HepG2 (cell line): ENCODE measurements around the gene ARIH2. TPM values are rescaled to one million over a fixed set of nuclear protein-coding genes. Genes with fewer than 3 reads are reported as not detected.

Source experiments
- BRF2 ChIP-seq: sonication (generic); formaldehyde crosslinking; IDR thresholded peaks from 2 replicates; pipeline ENCODE4 v1.8.1; 2022; ENCODE audit warnings: mild to moderate bottlenecking, missing genetic modification reagents
- HNRNPUL1 ChIP-seq: fragments of 200-400 bp; formaldehyde crosslinking; IDR thresholded peaks from 2 replicates; pipeline ENCODE4 v1.6.1; 2017; ENCODE audit warnings: low read depth, mild to moderate bottlenecking, low read length, moderate library complexity
- JUNB ChIP-seq: sonication (generic); formaldehyde crosslinking; IDR thresholded peaks from 2 replicates; pipeline ENCODE4 v1.8.0; 2022; ENCODE audit warnings: missing genetic modification reagents, mild to moderate bottlenecking, borderline replicate concordance
- KDM5B ChIP-seq: sonication (generic); formaldehyde crosslinking; IDR thresholded peaks from 2 replicates; pipeline ENCODE4 v1.4.0; 2020; ENCODE audit warnings: missing genetic modification reagents, mild to moderate bottlenecking, borderline replicate concordance
- NBN ChIP-seq: fragments of 450-650 bp; conservative IDR thresholded peaks from 2 replicates; pipeline ENCODE4 v1.6.1; 2017
- PCBP1 ChIP-seq: fragments of 200-400 bp; formaldehyde crosslinking; IDR thresholded peaks from 2 replicates; pipeline ENCODE4 v1.6.1; 2017; ENCODE audit warnings: mild to moderate bottlenecking, low read depth, low read length, borderline replicate concordance
- PITX1 ChIP-seq: sonication (generic); formaldehyde crosslinking; IDR thresholded peaks from 2 replicates; pipeline ENCODE4 v1.5.1; 2020; ENCODE audit warnings: mild to moderate bottlenecking, missing genetic modification reagents
- PRDM15 ChIP-seq: sonication (generic); formaldehyde crosslinking; IDR thresholded peaks from 2 replicates; pipeline ENCODE4 v1.4.0; 2020; ENCODE audit warnings: missing genetic modification reagents
- RAD51 ChIP-seq: fragments of 450-650 bp; IDR thresholded peaks from 2 replicates; pipeline ENCODE4 v1.6.1; 2016; ENCODE audit warnings: borderline replicate concordance
- SIN3B ChIP-seq: fragments of 150-350 bp; IDR thresholded peaks from 2 replicates; pipeline ENCODE4 v1.6.1; 2014; ENCODE audit warnings: low read length
- SMAD1 ChIP-seq: sonication (generic); formaldehyde crosslinking; IDR thresholded peaks from 2 replicates; pipeline ENCODE4 v1.4.0; 2020; ENCODE audit warnings: missing genetic modification reagents, low read depth, mild to moderate bottlenecking, borderline replicate concordance
- SRY ChIP-seq: sonication (generic); formaldehyde crosslinking; IDR thresholded peaks from 2 replicates; pipeline ENCODE4 v1.8.0; 2022; ENCODE audit warnings: mild to moderate bottlenecking, missing genetic modification reagents
- TEAD3 ChIP-seq: optimal IDR thresholded peaks from 2 replicates; pipeline ENCODE3; 2016; ENCODE audit warnings: borderline replicate concordance
- ZBTB34 ChIP-seq: sonication (generic); formaldehyde crosslinking; IDR thresholded peaks from 2 replicates; pipeline ENCODE4 v1.8.0; 2022; ENCODE audit warnings: mild to moderate bottlenecking, missing genetic modification reagents
- ZIK1 ChIP-seq: sonication (generic); formaldehyde crosslinking; IDR thresholded peaks from 2 replicates; pipeline ENCODE4 v1.5.0; 2020; ENCODE audit warnings: mild to moderate bottlenecking, low read depth, missing genetic modification reagents, borderline replicate concordance
- ZNF251 ChIP-seq: sonication (generic); formaldehyde crosslinking; IDR thresholded peaks from 2 replicates; pipeline ENCODE4 v1.9.0; 2021; ENCODE audit warnings: mild to moderate bottlenecking, missing genetic modification reagents
- ZNF260 ChIP-seq: sonication (generic); formaldehyde crosslinking; IDR thresholded peaks from 2 replicates; pipeline ENCODE4 v1.4.0; 2020; ENCODE audit warnings: missing genetic modification reagents, low read depth, mild to moderate bottlenecking, borderline replicate concordance
- ZNF331 ChIP-seq: sonication (generic); formaldehyde crosslinking; IDR thresholded peaks from 2 replicates; pipeline ENCODE4 v1.4.0; 2020; ENCODE audit warnings: missing genetic modification reagents
- ZNF678 ChIP-seq: sonication (generic); formaldehyde crosslinking; IDR thresholded peaks from 2 replicates; pipeline ENCODE4 v1.4.0; 2020; ENCODE audit warnings: mild to moderate bottlenecking, missing genetic modification reagents
- ZNF761 ChIP-seq: sonication (generic); formaldehyde crosslinking; conservative IDR thresholded peaks from 2 replicates; pipeline ENCODE4 v1.4.0; 2020; ENCODE audit warnings: mild to moderate bottlenecking, missing genetic modification reagents
- ZNF772 ChIP-seq: sonication (generic); formaldehyde crosslinking; IDR thresholded peaks from 2 replicates; pipeline ENCODE4 v1.5.0; 2020; ENCODE audit warnings: mild to moderate bottlenecking, missing genetic modification reagents
- ZUFSP ChIP-seq: sonication (generic); formaldehyde crosslinking; IDR thresholded peaks from 2 replicates; pipeline ENCODE4 v1.9.0; 2021; ENCODE audit warnings: missing genetic modification reagents, mild to moderate bottlenecking, borderline replicate concordance
- polyA plus RNA-seq, 8 experiments: library from polyadenylated mRNA; depleted of rRNA in 3 of 8; stranded (reverse) in 7 of 8; unstranded in 1 of 8; fragments of >200 nt; fragmentation: Illumina TruSeq in 4 of 8; extraction: Trizol in 4 of 8; gene quantifications; 2 replicates each; pipeline versions ENCODE4 v1.2.1 to v1.2.3, GENCODE V29; 2011 to 2016; ENCODE audit warnings: low read depth in 4 of 8, missing spikeins in 1 of 8, mixed read lengths in 1 of 8; ENCODE audit not compliant: insufficient read depth in 1 of 8
- total RNA-seq, 5 experiments: library from RNA; depleted of rRNA; stranded (reverse); fragments of >200 nt; fragmentation: Illumina TruSeq; extraction: Trizol; gene quantifications; 2 replicates each; pipeline ENCODE4 v1.2.3, GENCODE V29; 2016; ENCODE audit warnings: low read depth in 1 of 5

Gene ARIH2
- total and polyA plus RNA-seq, 2 of the 13 experiments (the other 11 are each of a cell fraction or from before 2014, with no cell fraction given), result 64.8 to 83.3 TPM

GRCh38 chr3:48897460-48898376 is 20.9 kb upstream of the ARIH2 start (continued):
- TF ChIP-seq SMAD1 (CRISPR knock-in tag), result no peak; the same call in 1 of the 2 replicates
- no peak for TF ChIP-seq KDM5B (CRISPR knock-in tag)
- TF ChIP-seq BRF2, result no peak
- no peak for TF ChIP-seq PITX1 (CRISPR knock-in tag)
- no peak for TF ChIP-seq ZNF772 (CRISPR knock-in tag)
- TF ChIP-seq ZNF761, result 0 out of 2 replicates have a peak, but pooled peaks have one; percentile 9
- no peak for TF ChIP-seq ZNF331 (CRISPR knock-in tag)
- TF ChIP-seq JUNB, result no peak
- TF ChIP-seq NBN, result no peak
- TF ChIP-seq RAD51, result no peak
- TF ChIP-seq ZUFSP (CRISPR knock-in tag), result no peak
- TF ChIP-seq HNRNPUL1, result no peak
- no peak for TF ChIP-seq ZIK1 (CRISPR knock-in tag)
- TF ChIP-seq PRDM15 (CRISPR knock-in tag), result no peak
- TF ChIP-seq ZNF251 (CRISPR knock-in tag), result no peak
- TF ChIP-seq ZBTB34 (CRISPR knock-in tag), result no peak; the same call in 1 of the 2 replicates
- no peak for TF ChIP-seq ZNF260 (CRISPR knock-in tag)
- no peak for TF ChIP-seq ZNF678 (CRISPR knock-in tag)
- TF ChIP-seq TEAD3 (CRISPR knock-in tag), result peak; percentile 60
- TF ChIP-seq SIN3B, result no peak
- no peak for TF ChIP-seq SRY (CRISPR knock-in tag)
- no peak for TF ChIP-seq PCBP1
